DMS 273 (cell line): ENCODE results near the gene SMARCD1.
"Not testable (repeated sequence)": the region's sequence is repeated elsewhere in the genome, so short reads cannot be mapped to it uniquely, and the experiment has no call there.

Source experiments
- DNase-seq: peaks from one replicate; lab custom pipeline; 2025; ENCODE audit not compliant: unreplicated experiment; lab: John Stamatoyannopoulos, UW

Gene SMARCD1

GRCh38 chr12:50132505-50133135, 47.5 kb downstream of the SMARCD1 start:
- peak; percentile 63 for DNase-seq

GRCh38 chr12:50142993-50143392, 57.9 kb downstream of the SMARCD1 start:
- no peak for DNase-seq

- DNase-seq = no peak
Measured at GRCh38 chr12:50145439-50145838, 60.3 kb downstream of the SMARCD1 start.

GRCh38 chr12:50147281-50147680, 62.1 kb downstream of the SMARCD1 start:
- DNase-seq = no peak

- DNase-seq = not testable (repeated sequence)
Measured at GRCh38 chr12:50148011-50148410, 62.9 kb downstream of the SMARCD1 start.

GRCh38 chr12:50149311-50149710, 64.2 kb downstream of the SMARCD1 start:
- no peak for DNase-seq
